PC-9 (cell line): Measurements from ENCODE around the gene DRD4. TPM values are rescaled to one million over a fixed set of nuclear protein-coding genes. Genes with fewer than 3 reads are reported as not detected.

ENCODE experiments used
- BruUV-seq: library from RNA; stranded (reverse); fragments of 400-500 nt; replicated peaks from 2 replicates; lab custom pipeline; 2021; lab: Mats Ljungman, UMichigan
- CTCF ChIA-PET: fragments of 300-600 bp; sonication (Branson Sonifier 250); formaldehyde crosslinking; loops from one replicate; lab custom pipeline; 2022; ENCODE audit warnings: antibody characterized with exemption; lab: Charles Lee
- POLR2A ChIA-PET: fragments of 300-600 bp; sonication (Branson Sonifier 250); formaldehyde crosslinking; loops from one replicate; lab custom pipeline; 2022; ENCODE audit warnings: antibody characterized with exemption; ENCODE audit not compliant: unreplicated experiment; lab: Charles Lee
- DNase-seq, 2 experiments: peaks; one replicate each; pipeline versions ENCODE4 v3.0.0 to v3.0.0-alpha.2; 2015 to 2022; ENCODE audit warnings: mixed read lengths in 1 of 2
- H2AFZ ChIP-seq: fragments of 200-600 bp; sonication (generic); 2 replicates; pipeline ENCODE4 v1.8.1; 2017; ENCODE audit warnings: antibody characterized with exemption
- H3F3A ChIP-seq: fragments of 200-600 bp; sonication (generic); 2 replicates; pipeline ENCODE4 v1.8.1; 2017; ENCODE audit warnings: antibody characterized with exemption, mild to moderate bottlenecking, low read depth; ENCODE audit not compliant: insufficient read depth
- H3K27ac ChIP-seq: fragments of 200-600 bp; sonication (generic); 2 replicates; pipeline ENCODE4 v1.6.1; 2016; ENCODE audit warnings: mixed run types
- H3K27me3 ChIP-seq: fragments of 200-600 bp; sonication (generic); 2 replicates; pipeline ENCODE4 v1.6.1; 2016; ENCODE audit warnings: low read depth, mixed run types; ENCODE audit not compliant: insufficient read depth
- H3K36me3 ChIP-seq: fragments of 200-600 bp; sonication (generic); 2 replicates; pipeline ENCODE4 v1.6.1; 2016; ENCODE audit warnings: low read depth, mixed run types
- H3K4me1 ChIP-seq: fragments of 200-600 bp; sonication (generic); replicated peaks from 2 replicates; pipeline ENCODE4 v1.6.1; 2016; ENCODE audit warnings: mixed run types; ENCODE audit not compliant: insufficient read depth
- H3K4me2 ChIP-seq: fragments of 200-600 bp; sonication (generic); 2 replicates; pipeline ENCODE4 v1.6.1; 2017; ENCODE audit warnings: mixed run types
- H3K4me3 ChIP-seq: fragments of 200-600 bp; sonication (generic); 2 replicates; pipeline ENCODE4 v1.6.1; 2016; ENCODE audit warnings: mixed run types
- H3K79me2 ChIP-seq: fragments of 200-600 bp; sonication (generic); 2 replicates; pipeline ENCODE4 v1.6.1; 2017; ENCODE audit warnings: low read depth, mixed run types
- H3K9me2 ChIP-seq: fragments of 200-600 bp; sonication (generic); 2 replicates; pipeline ENCODE4 v1.8.1; 2017; ENCODE audit warnings: mild to moderate bottlenecking; ENCODE audit not compliant: insufficient read depth
- H3K9me3 ChIP-seq: fragments of 200-600 bp; sonication (generic); 2 replicates; pipeline ENCODE4 v1.8.1; 2016; ENCODE audit warnings: low read depth; ENCODE audit not compliant: insufficient read depth
- H4K20me1 ChIP-seq: fragments of 200-600 bp; sonication (generic); 2 replicates; pipeline ENCODE4 v1.8.1; 2017; ENCODE audit not compliant: insufficient read depth
- CTCF ChIP-seq: fragments of 200-600 bp; sonication (generic); conservative IDR thresholded peaks from 2 replicates; pipeline ENCODE4 v1.6.1; 2017; ENCODE audit warnings: mixed run types, antibody characterized with exemption, mild to moderate bottlenecking, moderate library complexity
- EZH2 ChIP-seq: fragments of 200-600 bp; sonication (generic); IDR thresholded peaks from 2 replicates; pipeline ENCODE4 v1.8.0; 2017; ENCODE audit warnings: antibody characterized with exemption, low read depth
- intact Hi-C: fragments of 100-400 bp; cut with micrococcal nuclease; formaldehyde crosslinking; loops from one replicate; pipeline ENCODE4 v1.10.0; 2022; ENCODE audit not compliant: unreplicated experiment
- total RNA-seq: library from RNA; stranded (reverse); gene quantifications from 2 replicates; pipeline ENCODE4 v1.2.3, GENCODE V29; 2021

The DRD4 gene
- total RNA-seq, 1 experiment from 2014 or later = 0.35 TPM

GRCh38 chr11:589798-590197 is 47.3 kb upstream of the DRD4 start:
- intact Hi-C loops = no loop called here
- CTCF ChIA-PET = no interaction called here
- H3K36me3 ChIP-seq = no peaks in the 10 kb centered on the region

GRCh38 chr11:590997-591396 is 46.1 kb upstream of the DRD4 start:
- intact Hi-C loops = no loop called here
- CTCF ChIA-PET = no interaction called here
- H3K27ac ChIP-seq = no peak overlapping the region
- no peak overlapping the region for H3K4me2 ChIP-seq
- H3K9me2 ChIP-seq = no peaks in the 10 kb centered on the region
- BruUV-seq = no TSS peak
- no peaks in the 10 kb centered on the region for H3K9me3 ChIP-seq
- POLR2A ChIA-PET = no interaction called here
- H3K79me2 ChIP-seq = no peaks in the 10 kb centered on the region
- H2AFZ ChIP-seq = no peak overlapping the region
- no peak overlapping the region for H3K4me3 ChIP-seq
- TF ChIP-seq EZH2 = no peak
- no peak for TF ChIP-seq CTCF
- H3K36me3 ChIP-seq = no peaks in the 10 kb centered on the region
- H3K27me3 ChIP-seq = no peaks in the 10 kb centered on the region
- H4K20me1 ChIP-seq = peaks cover 10% of the 10 kb centered on the region
- DNase-seq = no peak
- H3K4me1 ChIP-seq = no peaks in the 10 kb centered on the region
- H3F3A ChIP-seq = no peaks in the 10 kb centered on the region; the same call in 1 of the 2 replicates

More at GRCh38 chr11:589798-590197, 47.3 kb upstream of the DRD4 start:
- no peak for TF ChIP-seq CTCF
- POLR2A ChIA-PET = no interaction called here
- Histone ChIP-seq H3K4me2 (no peak overlapping the region), H3K79me2 (no peaks in the 10 kb centered on the region), H3K4me1 (no peaks in the 10 kb centered on the region), H2AFZ (no peak overlapping the region), H3K9me3 (no peaks in the 10 kb centered on the region), H3K4me3 (no peak overlapping the region), H3K27me3 (no peaks in the 10 kb centered on the region), H3K27ac (no peak overlapping the region), H3K9me2 (no peaks in the 10 kb centered on the region), H3F3A (no peaks in the 10 kb centered on the region; the same call in 1 of the 2 replicates), H4K20me1 (peaks cover 10% of the 10 kb centered on the region)
- DNase-seq = no peak
- BruUV-seq = no TSS peak

- Histone ChIP-seq H3F3A (no peaks in the 10 kb centered on the region; the same call in 1 of the 2 replicates), H3K36me3 (no peaks in the 10 kb centered on the region), H3K9me2 (no peaks in the 10 kb centered on the region), H3K4me2 (no peak overlapping the region), H4K20me1 (peaks cover 10% of the 10 kb centered on the region), H2AFZ (no peak overlapping the region), H3K4me1 (no peaks in the 10 kb centered on the region), H3K27ac (no peak overlapping the region), H3K27me3 (no peaks in the 10 kb centered on the region), H3K4me3 (no peak overlapping the region), H3K79me2 (no peaks in the 10 kb centered on the region), H3K9me3 (no peaks in the 10 kb centered on the region)
- POLR2A ChIA-PET = no interaction called here
- intact Hi-C loops = no loop called here
- no TSS peak for BruUV-seq
- CTCF ChIA-PET = no interaction called here
- no peak for TF ChIP-seq EZH2
- TF ChIP-seq CTCF = no peak
- DNase-seq = no peak
These were observed 44.6 kb upstream of the DRD4 start for GRCh38 chr11:592501-592900.
